Activated naive CD4-positive, alpha-beta T cell treated with anti-CD3 and anti-CD28 coated beads, Interleukin-2, amount 50 U/mL, for 24 hours (primary cell): ENCODE data around the gene TRPM4.

Source experiments
- H3K27ac Mint-ChIP-seq: one replicate; pipeline ENCODE4 v1.8.0; 2021; ENCODE audit warnings: mild to moderate bottlenecking, mixed read lengths
- H3K27me3 Mint-ChIP-seq: one replicate; pipeline ENCODE4 v1.8.0; 2021; ENCODE audit warnings: mixed read lengths
- H3K36me3 Mint-ChIP-seq: one replicate; pipeline ENCODE4 v1.8.0; 2021; ENCODE audit warnings: mixed read lengths
- H3K4me1 Mint-ChIP-seq: one replicate; pipeline ENCODE4 v1.8.0; 2021; ENCODE audit warnings: mixed read lengths
- H3K4me3 Mint-ChIP-seq: one replicate; pipeline ENCODE4 v1.8.0; 2021; ENCODE audit warnings: mild to moderate bottlenecking, mixed read lengths
- H3K9me3 Mint-ChIP-seq: one replicate; pipeline ENCODE4 v1.8.0; 2021; ENCODE audit warnings: mixed read lengths

TRPM4 gene

DNA sequence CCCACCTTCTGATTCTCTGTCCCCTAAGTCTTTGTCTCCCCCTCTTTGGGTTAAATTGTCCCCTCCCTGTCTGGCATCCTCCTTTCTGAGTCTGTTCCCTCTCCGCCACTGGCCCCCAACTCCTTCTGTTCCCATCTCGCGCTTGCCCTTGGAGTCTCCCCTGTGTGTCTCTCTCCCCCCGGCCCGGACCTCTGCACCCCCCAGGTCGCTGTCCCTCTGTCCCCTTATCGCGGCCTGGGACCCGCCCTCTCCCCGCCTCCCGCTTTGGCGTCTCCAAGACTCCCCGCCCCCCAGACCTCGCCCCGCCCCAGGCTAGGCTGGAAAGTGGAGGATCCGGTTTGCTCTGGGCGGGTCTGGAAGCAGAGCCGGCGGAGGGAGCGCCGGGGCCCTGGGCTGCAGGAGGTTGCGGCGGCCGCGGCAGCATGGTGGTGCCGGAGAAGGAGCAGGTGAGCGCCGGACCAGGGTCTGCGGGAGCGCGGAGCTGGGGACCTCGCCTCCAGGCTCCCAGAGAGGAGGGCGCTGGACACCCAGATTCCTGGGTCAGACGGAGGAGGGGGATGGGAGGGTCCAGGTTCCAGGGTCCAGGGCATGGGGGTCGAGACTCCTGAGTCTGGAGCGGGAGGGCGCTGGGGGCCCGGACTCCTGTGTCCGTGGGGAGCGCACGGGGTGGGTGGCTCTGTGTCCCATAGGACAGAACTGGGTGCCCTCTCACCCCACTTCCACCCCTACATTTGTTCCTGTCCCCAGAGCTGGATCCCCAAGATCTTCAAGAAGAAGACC lies at the start of gene TRPM4:
Gene TRPM4 (plus strand): TSS at position 348 of the 780 bp plus-strand sequence. CDS start 75 bp downstream, at position 423.
- Mint-ChIP-seq H3K4me3 (peak within 1 kb of the TSS; percentile 34), H3K36me3 (no peaks in the 10 kb centered on the region), H3K27ac (no peak within 1 kb of the TSS), H3K9me3 (peaks cover 11% of the 10 kb centered on the region), H3K27me3 (peaks cover 52% of the 10 kb centered on the region), H3K4me1 (peaks cover 6% of the 10 kb centered on the region)

DNA sequence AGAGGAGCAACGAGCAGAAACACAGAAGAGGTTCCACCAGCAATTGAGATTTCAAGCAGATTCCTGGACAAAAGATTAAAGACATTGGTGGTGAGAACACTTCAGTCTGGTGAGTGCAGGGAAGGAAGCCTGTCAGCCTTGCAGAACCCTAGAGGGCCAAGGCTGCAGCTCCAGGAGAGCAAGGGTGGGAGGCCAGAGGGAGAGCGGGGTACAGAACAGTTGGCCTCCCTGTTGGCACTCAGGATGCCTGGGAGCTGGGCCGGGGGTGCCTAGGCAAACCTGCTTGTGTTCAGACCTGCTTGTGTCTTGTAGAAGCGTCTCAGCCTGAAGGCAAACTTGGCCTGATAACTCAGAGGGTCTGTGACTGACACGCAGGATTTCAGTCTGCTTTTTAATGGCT lies 48.5 kb upstream of the TRPM4 start:
- Mint-ChIP-seq H3K4me3 (no peak overlapping the region), H3K27ac (no peak overlapping the region), H3K4me1 (peaks cover 22% of the 10 kb centered on the region), H3K27me3 (no peaks in the 10 kb centered on the region), H3K9me3 (no peaks in the 10 kb centered on the region), H3K36me3 (peaks cover 19% of the 10 kb centered on the region)

- Mint-ChIP-seq H3K27me3 (no peaks in the 10 kb centered on the region), H3K27ac (no peak overlapping the region), H3K4me3 (no peak overlapping the region), H3K4me1 (peaks cover 23% of the 10 kb centered on the region), H3K36me3 (peaks cover 18% of the 10 kb centered on the region), H3K9me3 (no peaks in the 10 kb centered on the region)
Measured at GRCh38 chr19:49109569-49110233, 47.9 kb upstream of the TRPM4 start.

DNA sequence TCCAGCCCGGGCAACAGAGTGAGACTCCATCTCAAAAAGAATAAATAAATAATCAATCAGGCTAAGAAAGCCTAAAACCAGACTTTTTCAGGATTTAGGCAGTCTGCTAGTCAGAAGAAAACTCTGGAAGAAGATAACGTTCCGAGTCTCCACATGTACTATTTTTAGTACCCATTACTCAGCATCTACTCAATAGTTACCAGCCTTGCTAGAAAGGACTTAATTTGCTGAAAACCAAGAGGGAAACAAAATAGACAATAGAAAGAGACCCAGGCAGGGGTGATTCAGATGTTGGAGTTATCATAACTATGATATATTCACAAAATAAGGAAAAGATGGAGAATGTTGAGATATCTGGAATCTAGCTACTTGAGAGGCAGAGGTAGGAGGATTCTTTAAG lies 47.0 kb upstream of the TRPM4 start:
- no peaks in the 10 kb centered on the region for H3K9me3 Mint-ChIP-seq
- peaks cover 14% of the 10 kb centered on the region for H3K36me3 Mint-ChIP-seq
- no peaks in the 10 kb centered on the region for H3K27me3 Mint-ChIP-seq
- H3K4me3 Mint-ChIP-seq = no peak overlapping the region
- H3K27ac Mint-ChIP-seq = no peak overlapping the region
- H3K4me1 Mint-ChIP-seq = peaks cover 23% of the 10 kb centered on the region

DNA sequence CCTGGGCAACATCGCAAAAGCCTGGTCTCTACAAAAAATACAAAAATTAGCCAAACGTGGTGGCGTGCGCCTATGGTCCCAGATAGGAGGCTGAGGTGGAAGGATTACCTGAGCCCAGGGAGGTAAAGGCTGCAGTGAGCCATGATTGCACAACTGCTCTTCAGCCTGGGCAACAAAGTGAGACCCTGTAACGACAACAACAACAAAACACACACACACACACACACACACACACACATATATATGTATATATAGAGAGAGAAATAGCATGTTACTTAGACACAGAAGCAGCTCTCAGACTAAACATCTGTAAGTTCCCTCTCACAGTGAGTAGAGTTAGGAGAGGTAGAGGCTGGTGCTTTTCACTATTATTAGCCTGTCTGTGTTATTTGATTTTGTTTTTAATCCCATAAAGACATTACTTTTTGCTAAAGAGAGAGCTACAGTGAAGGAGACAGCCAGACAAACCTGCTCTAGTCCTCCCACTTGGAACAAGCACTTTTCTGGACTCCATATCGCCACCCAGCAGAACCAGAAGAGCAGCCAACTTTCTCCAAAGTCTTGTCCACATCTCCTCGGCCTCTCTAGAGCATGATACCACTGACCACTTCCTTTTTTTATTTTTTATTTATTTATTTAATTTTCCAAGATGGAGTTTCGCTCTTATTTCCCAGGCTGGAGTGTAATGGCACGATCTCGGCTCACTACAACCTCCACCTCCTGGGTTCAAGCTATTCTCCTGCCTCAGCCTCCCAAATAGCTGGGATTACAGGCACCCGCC lies 46.2 kb upstream of the TRPM4 start:
- no peak overlapping the region for H3K4me3 Mint-ChIP-seq
- H3K9me3 Mint-ChIP-seq = no peaks in the 10 kb centered on the region
- no peak overlapping the region for H3K27ac Mint-ChIP-seq

GRCh38 chr19:49113762-49114629 lies 43.6 kb upstream of the TRPM4 start, which contains the start of gene LIN7B:
Gene LIN7B, plus strand, starts transcription at chr19:49114370. Its CDS starts 35 bp downstream, at chr19:49114405.
- Mint-ChIP-seq H3K27me3 (no peaks in the 10 kb centered on the region), H3K4me3 (peak within 1 kb of the TSS; percentile 87), H3K27ac (peak within 1 kb of the TSS; percentile 48), H3K4me1 (peaks cover 40% of the 10 kb centered on the region), H3K36me3 (peaks cover under 1% of the 10 kb centered on the region), H3K9me3 (no peaks in the 10 kb centered on the region)

More for the DNA sequence above, 46.2 kb upstream of the TRPM4 start:
- no peaks in the 10 kb centered on the region for H3K27me3 Mint-ChIP-seq
- peaks cover 27% of the 10 kb centered on the region for H3K4me1 Mint-ChIP-seq
- H3K36me3 Mint-ChIP-seq = peaks cover 14% of the 10 kb centered on the region

GRCh38 chr19:49114630-49115363 lies 42.8 kb upstream of the TRPM4 start:
- Mint-ChIP-seq H3K27ac (peak overlapping the region; percentile 48), H3K4me3 (peak overlapping the region; percentile 66), H3K9me3 (no peaks in the 10 kb centered on the region), H3K36me3 (no peaks in the 10 kb centered on the region), H3K27me3 (no peaks in the 10 kb centered on the region), H3K4me1 (peaks cover 40% of the 10 kb centered on the region)

DNA sequence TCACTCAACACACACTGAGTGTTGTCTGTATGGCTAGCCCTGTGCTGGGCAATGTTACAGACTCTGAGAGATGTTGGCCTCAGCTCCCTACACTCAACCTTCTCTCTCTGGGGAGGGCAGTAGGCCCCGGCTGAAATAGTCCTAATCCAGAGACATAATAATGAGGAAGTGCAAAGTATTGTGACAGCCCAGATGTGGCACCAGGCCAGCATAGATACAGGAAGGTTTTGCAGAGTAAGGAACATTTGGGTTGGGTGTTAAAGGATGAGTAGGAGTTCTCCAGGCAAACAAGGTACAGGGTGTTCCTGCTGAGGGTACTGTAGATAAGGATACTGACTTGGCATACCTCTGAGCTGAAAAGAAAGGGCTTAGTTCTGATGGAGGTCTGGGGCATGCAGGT lies 41.0 kb upstream of the TRPM4 start:
- Mint-ChIP-seq H3K36me3 (no peaks in the 10 kb centered on the region), H3K27ac (no peak overlapping the region), H3K4me1 (peaks cover 49% of the 10 kb centered on the region), H3K9me3 (no peaks in the 10 kb centered on the region), H3K27me3 (no peaks in the 10 kb centered on the region), H3K4me3 (peak overlapping the region; percentile 31)

DNA sequence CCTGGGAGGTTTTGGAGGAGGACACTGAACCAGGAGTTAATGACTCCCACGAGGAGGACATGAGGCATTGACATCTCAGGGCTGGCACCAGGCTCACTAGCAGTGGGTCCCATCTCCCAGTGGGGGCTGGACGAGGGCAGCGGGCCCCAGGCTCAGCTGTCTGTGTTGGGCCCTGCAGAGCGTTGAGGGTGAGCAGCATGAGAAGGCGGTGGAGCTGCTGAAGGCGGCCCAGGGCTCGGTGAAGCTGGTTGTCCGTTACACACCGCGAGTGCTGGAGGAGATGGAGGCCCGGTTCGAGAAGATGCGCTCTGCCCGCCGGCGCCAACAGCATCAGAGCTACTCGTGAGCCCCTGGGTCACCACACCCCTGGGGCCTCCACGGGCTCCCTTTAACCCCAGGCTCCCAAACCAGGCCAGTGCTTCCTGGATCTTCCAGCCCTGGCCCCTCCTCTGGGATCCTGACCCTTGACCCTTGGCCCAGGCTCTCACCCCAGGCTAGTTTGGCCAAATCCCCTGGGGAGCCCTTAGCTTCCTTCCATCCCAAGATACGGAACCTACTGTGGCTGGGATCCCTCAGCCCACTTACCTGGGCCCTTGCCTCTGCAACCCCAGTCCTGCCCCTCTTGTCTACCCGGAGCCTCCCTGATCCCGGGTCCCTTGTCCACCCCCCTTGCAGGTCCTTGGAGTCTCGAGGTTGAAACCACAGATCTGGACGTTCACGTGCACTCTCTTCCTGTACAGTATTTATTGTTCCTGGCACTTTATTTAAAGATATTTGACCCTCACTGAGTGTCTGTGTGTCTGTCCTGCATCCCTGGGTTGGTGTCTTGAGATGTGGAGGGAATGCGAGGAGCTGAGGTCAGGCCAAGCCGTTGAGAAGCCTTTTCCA lies 39.7 kb upstream of the TRPM4 start:
- peaks cover 49% of the 10 kb centered on the region for H3K4me1 Mint-ChIP-seq

GRCh38 chr19:49118565-49119410 lies 38.8 kb upstream of the TRPM4 start, which contains the start of gene C19orf73:
Gene C19orf73, minus strand, starts transcription at chr19:49119143. Its CDS starts 121 bp downstream, at chr19:49119022.
- peaks cover 41% of the 10 kb centered on the region for H3K4me1 Mint-ChIP-seq
- no peaks in the 10 kb centered on the region for H3K27me3 Mint-ChIP-seq
- H3K36me3 Mint-ChIP-seq = no peaks in the 10 kb centered on the region
- H3K27ac Mint-ChIP-seq = peak within 1 kb of the TSS; percentile 92
- peak within 1 kb of the TSS; percentile 92 for H3K4me3 Mint-ChIP-seq
- no peaks in the 10 kb centered on the region for H3K9me3 Mint-ChIP-seq

More for the DNA sequence above, 39.7 kb upstream of the TRPM4 start:
- no peaks in the 10 kb centered on the region for H3K9me3 Mint-ChIP-seq
- H3K36me3 Mint-ChIP-seq = no peaks in the 10 kb centered on the region
- H3K4me3 Mint-ChIP-seq = peak overlapping the region; percentile 92
- H3K27me3 Mint-ChIP-seq = no peaks in the 10 kb centered on the region
- H3K27ac Mint-ChIP-seq = peak overlapping the region; percentile 92

GRCh38 chr19:49119411-49120324 lies 37.9 kb upstream of the TRPM4 start, which contains the start of gene PPFIA3:
Gene PPFIA3, plus strand, starts transcription at chr19:49119544. Its CDS starts 8,330 bp downstream, at chr19:49127874.
- Mint-ChIP-seq H3K27me3 (no peaks in the 10 kb centered on the region), H3K27ac (peak within 1 kb of the TSS; percentile 92), H3K4me3 (peak within 1 kb of the TSS; percentile 92), H3K36me3 (no peaks in the 10 kb centered on the region), H3K4me1 (peaks cover 38% of the 10 kb centered on the region), H3K9me3 (no peaks in the 10 kb centered on the region)

DNA sequence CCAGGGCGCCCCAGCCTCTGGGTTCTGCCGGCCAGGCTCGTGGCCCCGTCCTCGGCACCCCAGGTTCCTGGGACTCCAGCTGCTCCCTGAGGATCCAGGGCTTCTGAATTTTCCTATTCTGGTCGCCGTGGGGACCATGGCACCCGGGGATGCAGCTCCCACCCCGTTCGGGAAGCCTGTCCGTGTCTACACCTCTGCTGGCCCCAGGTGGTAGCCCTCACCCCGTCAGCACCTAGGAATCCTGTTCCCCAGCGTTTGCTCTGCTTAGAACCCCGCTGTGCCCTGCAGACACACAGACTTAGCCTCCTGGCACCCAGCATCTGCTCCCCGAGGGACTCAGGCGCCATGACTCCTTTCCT lies 37.3 kb upstream of the TRPM4 start:
- peak overlapping the region; percentile 68 for H3K27ac Mint-ChIP-seq
- H3K4me3 Mint-ChIP-seq = peak overlapping the region; percentile 81
- H3K27me3 Mint-ChIP-seq = no peaks in the 10 kb centered on the region
- no peaks in the 10 kb centered on the region for H3K9me3 Mint-ChIP-seq
- peaks cover 34% of the 10 kb centered on the region for H3K4me1 Mint-ChIP-seq
- H3K36me3 Mint-ChIP-seq = no peaks in the 10 kb centered on the region
